ENCODE data around the gene LHFPL3.

GRCh38 chr7:104371980-104372357 lies 43.6 kb downstream of the LHFPL3 start:
- TF ChIP-seq, protein P1, sequence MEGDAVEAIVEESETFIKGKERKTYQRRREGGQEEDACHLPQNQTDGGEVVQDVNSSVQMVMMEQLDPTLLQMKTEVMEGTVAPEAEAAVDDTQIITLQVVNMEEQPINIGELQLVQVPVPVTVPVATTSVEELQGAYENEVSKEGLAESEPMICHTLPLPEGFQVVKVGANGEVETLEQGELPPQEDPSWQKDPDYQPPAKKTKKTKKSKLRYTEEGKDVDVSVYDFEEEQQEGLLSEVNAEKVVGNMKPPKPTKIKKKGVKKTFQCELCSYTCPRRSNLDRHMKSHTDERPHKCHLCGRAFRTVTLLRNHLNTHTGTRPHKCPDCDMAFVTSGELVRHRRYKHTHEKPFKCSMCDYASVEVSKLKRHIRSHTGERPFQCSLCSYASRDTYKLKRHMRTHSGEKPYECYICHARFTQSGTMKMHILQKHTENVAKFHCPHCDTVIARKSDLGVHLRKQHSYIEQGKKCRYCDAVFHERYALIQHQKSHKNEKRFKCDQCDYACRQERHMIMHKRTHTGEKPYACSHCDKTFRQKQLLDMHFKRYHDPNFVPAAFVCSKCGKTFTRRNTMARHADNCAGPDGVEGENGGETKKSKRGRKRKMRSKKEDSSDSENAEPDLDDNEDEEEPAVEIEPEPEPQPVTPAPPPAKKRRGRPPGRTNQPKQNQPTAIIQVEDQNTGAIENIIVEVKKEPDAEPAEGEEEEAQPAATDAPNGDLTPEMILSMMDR (IDR thresholded peaks at IDR 0.05; ENCODE audit: low read length) = no peak
- TF ChIP-seq EZH2 (optimal IDR thresholded peaks at IDR 0.05; ENCODE audit: low read depth, low read length) = no peak
